ENCODE measurements around the gene OTOG.

OTOG gene

GRCh38 chr11:17590463-17590862, 43.4 kb downstream of the OTOG start:
- DNase-seq (ENCODE audit: low read depth): no peak
- no peak overlapping the region for H3K4me3 ChIP-seq (ENCODE audit: low read depth, low read length)
- no peak for TF ChIP-seq CTCF (IDR thresholded peaks at IDR 0.05; ENCODE audit: low read depth, low read length)
- no peak for TF ChIP-seq MAX (IDR thresholded peaks at IDR 0.05; ENCODE audit: low read depth, low read length)
- no peak for TF ChIP-seq POLR2A (IDR thresholded peaks at IDR 0.05; ENCODE audit: extremely low read depth, insufficient read length)
- no peak for TF ChIP-seq MYC (IDR thresholded peaks at IDR 0.05; ENCODE audit: low read depth, low read length)

GRCh38 chr11:17591293-17591692, 44.2 kb downstream of the OTOG start:
- no peak for TF ChIP-seq POLR2A (IDR thresholded peaks at IDR 0.05; ENCODE audit: extremely low read depth, insufficient read length)
- H3K4me3 ChIP-seq (ENCODE audit: low read depth, low read length): no peak overlapping the region
- DNase-seq (ENCODE audit: low read depth): no peak

GRCh38 chr11:17593466-17594245, 46.6 kb downstream of the OTOG start:
- no peak for DNase-seq (ENCODE audit: low read depth)
- H3K4me3 ChIP-seq (ENCODE audit: low read depth, low read length): no peak overlapping the region
- TF ChIP-seq MAX (IDR thresholded peaks at IDR 0.05; ENCODE audit: low read depth, low read length) (no peak), MYC (IDR thresholded peaks at IDR 0.05; ENCODE audit: low read depth, low read length) (no peak), CTCF (IDR thresholded peaks at IDR 0.05; ENCODE audit: low read depth, low read length) (no peak), POLR2A (IDR thresholded peaks at IDR 0.05; ENCODE audit: extremely low read depth, insufficient read length) (no peak)

GRCh38 chr11:17594686-17595192, 47.7 kb downstream of the OTOG start:
- no peak overlapping the region for H3K4me3 ChIP-seq (ENCODE audit: low read depth, low read length)
- no peak for DNase-seq (ENCODE audit: low read depth)
- no peak for TF ChIP-seq MAX (IDR thresholded peaks at IDR 0.05; ENCODE audit: low read depth, low read length)

GRCh38 chr11:17595526-17596309, 48.7 kb downstream of the OTOG start:
- no peak for DNase-seq (ENCODE audit: low read depth)
- H3K4me3 ChIP-seq (ENCODE audit: low read depth, low read length): no peak overlapping the region
- TF ChIP-seq POLR2A (IDR thresholded peaks at IDR 0.05; ENCODE audit: extremely low read depth, insufficient read length) (no peak), MAX (IDR thresholded peaks at IDR 0.05; ENCODE audit: low read depth, low read length) (no peak), CTCF (IDR thresholded peaks at IDR 0.05; ENCODE audit: low read depth, low read length) (no peak), MYC (IDR thresholded peaks at IDR 0.05; ENCODE audit: low read depth, low read length) (no peak)

GRCh38 chr11:17596310-17596669, 49.2 kb downstream of the OTOG start:
- no peak overlapping the region for H3K4me3 ChIP-seq (ENCODE audit: low read depth, low read length)
- DNase-seq (ENCODE audit: low read depth): no peak
- no peak for TF ChIP-seq CTCF (IDR thresholded peaks at IDR 0.05; ENCODE audit: low read depth, low read length)
- no peak for TF ChIP-seq POLR2A (IDR thresholded peaks at IDR 0.05; ENCODE audit: extremely low read depth, insufficient read length)
- no peak for TF ChIP-seq MAX (IDR thresholded peaks at IDR 0.05; ENCODE audit: low read depth, low read length)
- TF ChIP-seq MYC (IDR thresholded peaks at IDR 0.05; ENCODE audit: low read depth, low read length): no peak

Data from NB4 (cell line).